Esophagus (tissue), 2 donors: Measurements from ENCODE around the gene AKAP9. TPM values are rescaled to one million over a fixed set of nuclear protein-coding genes. Genes with fewer than 3 reads are reported as not detected.

Experiments
- H3K27ac ChIP-seq, 2 donors: one replicate each; pipeline ENCODE4 v1.5.1; 2013; ENCODE audit warnings: low read depth in 2 of 2, mild to moderate bottlenecking in 2 of 2, inconsistent platforms in 1 of 2, low read length in 1 of 2, moderate library complexity in 1 of 2
- H3K27me3 ChIP-seq, 2 donors: one replicate each; pipeline ENCODE4 v1.6.1; 2013; ENCODE audit warnings: low read length in 2 of 2, control low read depth in 1 of 2, mild to moderate bottlenecking in 1 of 2; ENCODE audit not compliant: insufficient read depth in 2 of 2, control insufficient read depth in 1 of 2
- H3K36me3 ChIP-seq, 2 donors: one replicate each; pipeline ENCODE4 v1.6.1; 2013; ENCODE audit warnings: low read length in 1 of 2; ENCODE audit not compliant: control insufficient read depth in 2 of 2, insufficient read depth in 2 of 2
- H3K4me1 ChIP-seq, 2 donors: one replicate each; pipeline ENCODE4 v1.6.1; 2013; ENCODE audit warnings: low read length in 1 of 2; ENCODE audit not compliant: control insufficient read depth in 2 of 2, insufficient read depth in 2 of 2
- H3K4me3 ChIP-seq, 2 donors: one replicate each; pipeline ENCODE4 v1.5.1; 2013; ENCODE audit warnings: low read length in 2 of 2, mild to moderate bottlenecking in 2 of 2, low read depth in 1 of 2, moderate library complexity in 1 of 2
- H3K9me3 ChIP-seq, 2 donors: one replicate each; pipeline ENCODE4 v1.6.1; 2013; ENCODE audit warnings: mild to moderate bottlenecking in 2 of 2, low read depth in 1 of 2, low read length in 1 of 2, moderate library complexity in 1 of 2; ENCODE audit not compliant: control insufficient read depth in 2 of 2, insufficient read depth in 1 of 2
- WGBS, 2 donors: extraction: QIAGEN DNeasy Blood & Tissue Kit; methylation state at CpG; one replicate each; pipeline ENCODE4 v1.1.7; 2013; 5-methylcytosine and 5-hydroxymethylcytosine counted together
- polyA plus RNA-seq, 2 donors: library from polyadenylated mRNA; stranded (reverse); fragments of 200-250 nt; gene quantifications; one replicate each; pipeline ENCODE4 v1.2.3, GENCODE V29; 2013
- donor health status: healthy with polysubstance abuse.
- donor health status: Bipolar disorder and iron deficiency.

AKAP9 gene
- polyA plus RNA-seq, 2 donors = 15.8 to 16.7 TPM

- Histone ChIP-seq H3K27ac (no peak overlapping the region), H3K9me3 (no peaks in the 10 kb centered on the region), H3K36me3 (no peaks in the 10 kb centered on the region), H3K4me3 (no peak overlapping the region), H3K27me3 (no peaks in the 10 kb centered on the region), H3K4me1 (no peaks in the 10 kb centered on the region)
These were observed 28.2 kb upstream of the AKAP9 start for GRCh38 chr7:91912494-91912893.

- H3K27me3 ChIP-seq = no peaks in the 10 kb centered on the region
- H3K9me3 ChIP-seq = no peaks in the 10 kb centered on the region
- H3K4me1 ChIP-seq = no peaks in the 10 kb centered on the region
- H3K27ac ChIP-seq = no peak overlapping the region
- H3K4me3 ChIP-seq = no peak overlapping the region
- no peaks in the 10 kb centered on the region for H3K36me3 ChIP-seq
- WGBS, 2 donors = 75 to 82% methylated on average over 2 of the region's 2 CpGs
These were observed 27.1 kb upstream of the AKAP9 start for GRCh38 chr7:91913612-91914011.

DNA sequence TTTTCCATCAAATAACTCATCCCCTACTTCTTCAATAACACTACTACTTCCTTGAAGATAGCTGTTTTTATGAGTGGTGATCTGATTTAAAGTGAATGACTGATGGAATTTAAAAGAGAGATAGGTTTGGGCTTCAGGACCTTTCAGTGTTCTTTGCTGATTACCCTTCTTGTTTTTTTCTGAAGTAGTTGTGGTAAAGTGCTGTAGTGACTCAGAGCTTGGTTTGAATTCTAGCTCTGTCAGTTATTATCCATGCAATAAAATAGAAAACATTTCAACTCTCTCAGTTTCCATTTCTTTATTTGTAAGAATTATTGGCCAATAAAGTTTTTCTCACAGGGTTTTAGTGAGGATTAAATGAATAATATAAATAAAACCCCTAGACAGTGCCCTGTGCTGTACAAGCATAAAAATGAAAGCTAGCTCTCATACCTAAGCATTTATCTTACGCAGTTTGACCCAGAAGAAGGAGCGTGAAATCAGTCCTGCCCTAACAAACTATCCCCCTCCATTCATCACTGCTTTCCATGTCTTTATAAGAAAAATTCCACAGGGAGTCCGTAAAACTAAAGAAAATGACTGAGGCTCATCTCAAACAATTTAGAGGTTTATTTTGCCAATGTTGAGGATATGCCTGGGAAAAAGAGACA, 25.1 kb upstream of the AKAP9 start:
- 80 to 86% methylated on average over 3 of the region's 3 CpGs for WGBS, 2 donors
- Histone ChIP-seq H3K9me3 (no peaks in the 10 kb centered on the region), H3K27ac (no peak overlapping the region), H3K27me3 (no peaks in the 10 kb centered on the region), H3K4me1 (no peaks in the 10 kb centered on the region), H3K36me3 (no peaks in the 10 kb centered on the region), H3K4me3 (no peak overlapping the region)

DNA sequence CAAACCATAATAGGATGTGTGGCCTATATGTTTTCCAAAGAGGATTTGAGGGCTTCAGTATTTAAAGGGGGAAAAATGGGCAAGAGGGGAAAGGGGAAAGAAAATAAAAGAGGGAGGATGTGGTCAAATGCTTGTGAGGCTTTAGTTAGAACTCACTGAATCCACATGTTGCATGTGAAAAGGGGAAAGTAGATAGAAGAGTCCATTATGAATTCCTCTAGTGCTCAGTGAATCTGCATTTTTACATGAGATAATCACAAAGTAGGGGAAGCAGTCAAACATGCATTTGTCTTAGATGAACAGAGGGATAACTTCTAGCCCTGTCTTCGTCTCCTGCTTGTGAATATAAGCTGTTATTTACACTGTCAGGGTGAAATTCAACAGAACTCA, 24.6 kb upstream of the AKAP9 start:
- no peaks in the 10 kb centered on the region for H3K27me3 ChIP-seq
- no peaks in the 10 kb centered on the region for H3K36me3 ChIP-seq
- H3K4me1 ChIP-seq = no peaks in the 10 kb centered on the region
- 83% methylated on average over 1 of the region's 1 CpG for WGBS, 2 donors
- H3K9me3 ChIP-seq = no peaks in the 10 kb centered on the region
- H3K4me3 ChIP-seq = no peak overlapping the region
- no peak overlapping the region for H3K27ac ChIP-seq

GRCh38 chr7:91918356-91918755, 22.3 kb upstream of the AKAP9 start:
- H3K4me1 ChIP-seq = no peaks in the 10 kb centered on the region
- 40 to 53% methylated on average over 1 of the region's 1 CpG for WGBS, 2 donors
- H3K9me3 ChIP-seq = no peaks in the 10 kb centered on the region
- no peaks in the 10 kb centered on the region for H3K27me3 ChIP-seq
- H3K27ac ChIP-seq = no peak overlapping the region
- no peak overlapping the region for H3K4me3 ChIP-seq
- H3K36me3 ChIP-seq = no peaks in the 10 kb centered on the region

- no peaks in the 10 kb centered on the region for H3K36me3 ChIP-seq
- 55% methylated on average over 4 of the region's 4 CpGs for WGBS, 2 donors
- H3K27me3 ChIP-seq = no peaks in the 10 kb centered on the region
- no peaks in the 10 kb centered on the region for H3K9me3 ChIP-seq
- H3K27ac ChIP-seq = no peak overlapping the region
- no peak overlapping the region for H3K4me3 ChIP-seq
- no peaks in the 10 kb centered on the region for H3K4me1 ChIP-seq
These were observed 17.8 kb upstream of the AKAP9 start for GRCh38 chr7:91922857-91923256.

- H3K36me3 ChIP-seq = no peaks in the 10 kb centered on the region
- H3K27me3 ChIP-seq = no peaks in the 10 kb centered on the region
- no peaks in the 10 kb centered on the region for H3K4me1 ChIP-seq
- H3K4me3 ChIP-seq = no peak overlapping the region
- H3K27ac ChIP-seq = no peak overlapping the region
- H3K9me3 ChIP-seq = no peaks in the 10 kb centered on the region
- 78 to 87% methylated on average over 6 of the region's 6 CpGs for WGBS, 2 donors
These were observed 12.8 kb upstream of the AKAP9 start for GRCh38 chr7:91927912-91928311.

GRCh38 chr7:91929463-91929862, 11.2 kb upstream of the AKAP9 start:
- no peak overlapping the region for H3K27ac ChIP-seq
- H3K27me3 ChIP-seq = no peaks in the 10 kb centered on the region
- H3K4me1 ChIP-seq = no peaks in the 10 kb centered on the region
- no peaks in the 10 kb centered on the region for H3K9me3 ChIP-seq
- no peak overlapping the region for H3K4me3 ChIP-seq
- WGBS, 2 donors = 58 to 73% methylated on average over 3 of the region's 3 CpGs
- H3K36me3 ChIP-seq = no peaks in the 10 kb centered on the region

DNA sequence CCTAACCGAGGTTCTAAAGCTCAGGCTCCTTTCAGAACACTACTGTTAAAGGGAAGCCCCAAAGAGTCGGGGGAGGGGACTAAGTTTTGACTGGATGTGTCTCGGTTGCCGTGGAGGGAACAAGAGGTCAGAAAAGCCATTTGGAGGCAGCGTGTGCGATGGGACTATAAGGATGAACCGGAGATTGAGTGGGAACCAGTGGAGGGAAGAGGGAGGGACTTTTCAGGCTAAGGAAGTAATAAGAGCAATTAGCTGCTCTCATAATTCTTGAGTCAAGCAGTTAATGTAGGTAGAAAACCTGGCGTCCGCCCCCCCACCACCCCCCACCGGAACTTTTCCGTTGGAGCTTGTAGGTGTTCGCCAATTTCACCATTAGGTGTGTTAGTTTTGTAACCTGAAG, 491 bp upstream of the AKAP9 start:
- Histone ChIP-seq H3K4me3 (peak overlapping the region; percentile 64 to 91), H3K27ac (peak overlapping the region; percentile 85 to 98), H3K9me3 (no peaks in the 10 kb centered on the region), H3K4me1 (no peaks in the 10 kb centered on the region), H3K36me3 (no peaks in the 10 kb centered on the region), H3K27me3 (no peaks in the 10 kb centered on the region)
- WGBS, 2 donors = 0% methylated on average over 12 of the region's 12 CpGs

GRCh38 chr7:91941450-91941849, 788 bp downstream of the AKAP9 start:
- no peaks in the 10 kb centered on the region for H3K9me3 ChIP-seq
- 2 to 3% methylated on average over 7 of the region's 7 CpGs for WGBS, 2 donors
- H3K4me3 ChIP-seq = peak overlapping the region; percentile 64 to 91
- no peaks in the 10 kb centered on the region for H3K4me1 ChIP-seq
- H3K36me3 ChIP-seq = no peaks in the 10 kb centered on the region
- H3K27ac ChIP-seq = peak overlapping the region; percentile 85 to 98
- H3K27me3 ChIP-seq = no peaks in the 10 kb centered on the region
